Measurements from ENCODE around the gene SPATA45.
A peak's percentile ranks its signal among the peaks of the same experiment; 100 is the strongest.

Gene SPATA45

DNA sequence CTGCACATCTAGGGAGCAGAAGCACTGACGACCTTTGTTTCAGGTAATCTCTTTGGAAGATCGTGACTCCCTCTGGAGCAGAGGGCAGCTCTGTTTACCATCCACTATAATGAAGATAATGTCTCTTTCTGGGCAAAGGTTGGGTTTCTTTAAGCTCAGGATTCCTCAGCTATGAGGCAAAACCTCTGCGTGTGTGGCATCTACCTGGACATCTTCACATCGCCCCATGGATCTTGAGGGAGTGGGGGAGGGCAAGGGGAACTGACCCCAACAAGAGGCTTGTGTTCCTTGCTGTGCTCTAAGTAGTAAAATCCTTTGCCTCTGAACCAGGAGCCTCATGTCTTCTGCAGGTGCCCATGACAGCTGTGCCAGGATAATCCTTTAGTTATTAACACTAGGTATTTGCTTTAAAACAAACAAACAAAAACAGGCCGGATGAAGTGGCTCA lies 19.6 kb downstream of the SPATA45 start:
- DNase-seq = no peak

DNA sequence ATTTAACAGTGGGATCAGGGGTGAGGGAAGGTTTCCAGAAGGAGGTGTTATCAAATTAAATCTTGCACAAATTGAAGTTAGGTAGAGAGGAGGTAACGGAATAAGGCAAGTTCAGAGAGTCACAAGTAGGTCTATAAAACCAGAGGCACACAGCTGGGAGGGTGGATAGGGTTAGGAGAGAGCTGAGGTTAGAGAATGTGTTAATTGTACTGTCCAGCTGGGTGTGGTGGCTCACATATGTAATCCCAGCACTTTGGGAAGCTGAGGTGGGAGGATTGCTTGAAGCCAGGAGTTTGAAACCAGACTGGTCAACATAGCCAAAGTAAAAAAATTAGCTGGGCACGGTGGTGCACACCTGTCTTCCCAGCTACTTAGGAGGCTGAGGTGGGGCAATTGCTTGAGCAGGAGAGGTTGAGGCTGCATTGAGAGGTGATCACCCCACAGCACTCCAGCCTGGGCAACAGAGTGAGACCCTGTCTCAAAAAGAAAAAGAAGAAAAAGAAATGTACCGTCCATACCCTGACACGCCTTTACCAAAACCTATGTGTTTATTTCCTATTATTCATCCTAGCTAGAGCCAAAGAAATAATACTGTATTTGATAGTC lies 20.2 kb downstream of the SPATA45 start:
- DNase-seq = no peak

DNA sequence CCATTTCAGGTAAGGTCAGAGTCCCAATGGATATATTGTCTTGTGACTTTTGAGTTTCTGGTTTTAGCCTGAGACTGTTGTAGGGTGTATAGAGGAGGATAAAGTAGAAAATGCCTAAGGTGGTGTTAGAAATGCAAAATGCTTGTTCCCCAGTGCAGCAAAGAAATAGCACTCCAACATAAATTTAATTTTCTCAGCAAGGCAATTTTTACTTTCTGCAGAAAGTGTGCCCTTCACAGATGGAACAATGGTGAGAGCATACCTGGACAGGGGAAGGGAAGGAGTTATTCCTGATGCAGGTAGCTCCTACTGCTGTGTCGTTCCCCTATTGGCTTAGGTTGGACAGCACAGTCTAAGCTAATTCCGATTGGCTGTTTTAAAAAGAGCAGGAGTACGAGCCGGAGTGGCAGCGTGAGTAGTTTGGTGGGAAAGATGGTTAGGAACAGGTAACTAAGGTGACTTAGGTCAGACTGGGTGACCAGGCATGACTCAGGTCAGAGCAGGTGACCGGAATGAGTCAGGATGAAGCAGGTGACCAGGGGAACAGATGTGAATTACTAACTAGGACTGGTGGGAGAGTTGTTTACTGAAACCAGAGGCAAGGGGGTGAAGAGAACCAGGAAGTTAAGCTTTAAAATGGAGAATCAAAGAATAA lies 21.5 kb downstream of the SPATA45 start:
- DNase-seq = no peak

- no peak for DNase-seq
Measured at GRCh38 chr1:212824201-212824600, 23.2 kb downstream of the SPATA45 start.

DNA sequence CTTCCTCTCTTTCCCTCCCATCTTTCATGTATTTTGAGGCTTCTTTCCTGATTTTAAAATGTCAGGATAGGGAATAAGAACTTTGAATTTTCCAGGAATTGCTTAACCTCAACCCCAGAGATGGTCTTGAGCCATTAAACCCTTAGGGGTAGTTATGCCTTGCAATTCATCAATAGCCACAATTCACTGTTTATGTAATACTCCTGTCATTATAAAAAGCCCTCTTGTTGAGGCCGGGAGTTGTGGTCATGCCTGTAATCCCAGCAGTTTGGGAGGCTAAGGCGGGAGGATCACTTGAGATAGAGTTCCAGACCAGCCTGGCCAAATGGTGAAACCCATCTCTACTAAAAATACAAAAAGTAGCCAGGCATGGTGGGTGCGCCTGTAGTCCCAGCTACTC lies 24.5 kb downstream of the SPATA45 start:
- no peak for DNase-seq

GRCh38 chr1:212820969-212821368 lies 26.5 kb downstream of the SPATA45 start:
- DNase-seq = no peak

DNA sequence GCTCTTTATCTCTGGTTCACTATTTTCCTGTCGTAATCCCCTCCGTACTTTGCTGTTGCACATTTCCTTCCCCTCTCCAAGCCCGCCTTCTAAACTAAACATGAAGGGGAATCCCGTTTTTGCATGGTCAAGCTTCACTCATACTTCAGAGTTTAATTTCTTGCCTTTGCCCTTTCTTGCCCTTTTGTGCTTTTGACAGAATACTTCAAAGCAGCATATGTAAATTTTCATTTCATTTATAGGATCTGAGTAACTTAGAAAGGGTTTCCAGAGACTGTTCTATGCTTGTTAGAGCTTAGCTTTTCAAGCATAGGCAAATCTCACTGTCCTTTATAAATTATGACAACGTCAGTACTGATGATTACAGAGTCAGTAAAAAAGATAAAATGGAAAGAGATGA lies 27.7 kb downstream of the SPATA45 start:
- no peak for DNase-seq

GRCh38 chr1:212816567-212817278 lies 30.7 kb downstream of the SPATA45 start:
- no peak for DNase-seq

GRCh38 chr1:212814537-212815334 lies 32.7 kb downstream of the SPATA45 start:
- DNase-seq = no peak

DNA sequence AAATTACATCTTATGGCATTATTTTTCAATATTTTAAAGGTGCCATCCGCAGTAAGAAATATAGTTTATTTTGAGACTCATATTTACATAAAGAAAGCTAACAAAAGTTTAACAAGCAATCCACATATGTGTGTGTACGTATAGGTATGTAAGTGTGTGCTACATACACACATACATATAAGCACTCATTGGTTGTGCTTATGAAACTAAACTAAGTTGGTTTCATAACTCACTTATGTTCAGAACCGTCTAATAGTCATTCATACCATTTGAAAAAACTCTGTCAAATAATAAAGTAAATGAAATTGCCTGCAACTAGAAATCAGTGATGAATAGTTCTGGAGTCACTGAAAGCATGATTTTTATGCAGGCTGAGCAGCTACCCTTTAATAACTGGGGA lies 41.7 kb downstream of the SPATA45 start:
- DNase-seq = no peak

- DNase-seq = no peak
Measured at GRCh38 chr1:212797681-212798080, 49.8 kb downstream of the SPATA45 start.

DNA sequence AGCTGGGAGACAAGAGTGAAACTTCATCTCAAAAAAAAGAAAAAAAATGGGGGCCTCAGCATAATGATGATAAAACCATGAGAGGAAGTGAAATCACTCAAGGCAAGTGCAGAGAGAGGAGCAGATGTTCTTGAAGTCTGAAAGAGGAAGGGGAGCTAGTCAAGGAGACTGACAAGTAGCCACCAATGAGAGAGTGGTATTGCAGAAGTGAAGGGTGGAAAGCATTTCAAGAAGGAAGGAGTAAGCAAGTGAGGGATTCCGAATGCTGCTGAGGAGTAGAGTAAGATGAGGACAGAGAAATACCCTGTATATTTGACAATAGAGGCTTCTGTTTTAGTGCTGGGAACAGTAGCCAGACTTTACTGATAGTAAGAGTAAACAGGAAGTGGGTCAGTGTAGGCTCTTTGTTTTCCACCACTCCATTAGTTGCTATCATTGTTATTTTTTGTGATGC lies 52.9 kb downstream of the SPATA45 start:
- DNase-seq = no peak

- no peak for DNase-seq
Measured at GRCh38 chr1:212792396-212792908, 55.0 kb downstream of the SPATA45 start.

DNA sequence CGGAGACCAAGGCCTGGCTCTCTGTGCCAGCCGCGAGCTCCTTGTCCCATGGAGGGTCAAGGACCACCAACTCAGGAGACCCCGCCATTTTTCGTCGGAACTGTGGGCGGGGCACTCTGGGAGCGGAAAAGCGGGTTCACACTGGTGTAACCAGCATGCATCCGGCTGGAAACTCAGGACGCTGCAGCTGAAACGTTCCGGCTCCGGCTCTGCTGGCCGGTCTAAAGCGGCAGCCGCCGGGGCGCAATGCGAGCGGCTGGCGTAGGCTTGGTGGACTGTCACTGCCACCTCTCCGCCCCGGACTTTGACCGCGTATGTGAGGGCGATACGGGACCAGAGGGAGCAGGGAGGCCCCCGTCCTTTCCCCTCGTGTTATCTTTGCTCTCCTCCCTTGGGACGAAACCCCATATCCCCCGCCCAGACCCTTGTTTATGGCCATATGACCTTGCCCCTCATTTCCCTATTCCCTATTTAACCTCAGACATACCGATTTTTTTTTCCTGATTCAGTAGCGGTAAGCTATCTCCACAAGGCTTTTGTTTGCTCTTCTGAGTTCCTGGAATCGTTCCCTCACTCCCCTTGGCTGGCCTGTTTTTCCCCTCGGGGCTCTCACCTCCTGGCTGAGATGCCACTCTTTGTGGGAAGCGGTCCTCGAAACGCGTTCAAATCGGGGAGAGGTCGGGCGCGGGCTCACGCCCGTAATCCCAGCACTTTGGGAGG lies 55.6 kb downstream of the SPATA45 start, which contains the start of the genes NSL1 and TATDN3:
TSS of gene NSL1 (minus strand) at position 102 of the 720 bp plus-strand sequence. CDS start at position 88, 14 bp downstream.
TSS of gene TATDN3 (plus strand) at position 219 of the 720 bp plus-strand sequence. CDS start at position 247, 28 bp downstream.
- peak; percentile 96 for DNase-seq

- DNase-seq = no peak
Measured at GRCh38 chr1:212791261-212791675, 56.2 kb downstream of the SPATA45 start.

DNA sequence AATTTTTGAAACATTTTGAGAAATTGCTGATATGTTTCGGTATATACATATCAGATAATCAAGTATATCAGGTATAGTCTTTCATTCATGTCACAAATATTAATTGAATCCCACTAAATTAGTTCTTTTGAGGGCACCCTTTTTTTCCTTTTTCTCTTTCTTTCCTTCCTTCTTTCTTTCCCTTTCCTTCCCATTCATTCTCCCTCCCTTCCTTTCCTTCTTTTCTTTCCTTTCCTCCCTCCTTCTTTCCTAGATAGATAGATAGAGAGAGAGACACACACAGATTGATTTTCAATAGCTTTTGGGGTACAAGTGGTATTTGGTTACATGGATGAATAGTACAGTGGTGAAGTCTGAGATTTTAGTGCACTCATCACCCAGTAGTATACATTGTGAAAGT lies 61.6 kb downstream of the SPATA45 start:
- DNase-seq = no peak

DNA sequence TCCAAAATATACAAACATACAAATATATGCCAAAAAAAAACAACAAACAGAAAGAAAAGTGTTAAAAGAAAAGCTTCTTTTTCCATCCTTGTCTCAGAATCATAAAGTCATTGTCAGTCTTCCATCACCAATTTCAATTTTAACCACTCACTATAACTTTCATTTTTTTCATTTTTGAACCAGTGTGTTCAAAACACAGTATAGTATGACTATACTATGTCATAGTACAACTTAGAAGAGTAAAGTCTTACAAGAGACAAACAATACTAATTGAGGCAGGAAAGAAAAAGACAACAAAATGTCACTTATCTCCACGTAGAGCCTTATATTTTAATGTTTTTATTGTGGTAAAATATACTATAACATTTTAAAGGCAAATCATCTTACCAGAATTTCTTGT lies 63.5 kb downstream of the SPATA45 start:
- DNase-seq = no peak

- no peak for DNase-seq
Measured at GRCh38 chr1:212782422-212783154, 64.9 kb downstream of the SPATA45 start.

GRCh38 chr1:212781225-212781624 lies 66.2 kb downstream of the SPATA45 start:
- DNase-seq = no peak

- no peak for DNase-seq
Measured at GRCh38 chr1:212780759-212781158, 66.7 kb downstream of the SPATA45 start.
